NCI-H1694 treated with DMSO at 0.1 percent for 48 hours (cell line): ENCODE results near the gene IFITM5.
"Not testable (repeated sequence)": the region's sequence is repeated elsewhere in the genome, so short reads cannot be mapped to it uniquely, and the experiment has no call there.

Experiments used
- DNase-seq: peaks from one replicate; lab custom pipeline; 2025; lab: John Stamatoyannopoulos, UW

IFITM5 gene

DNA sequence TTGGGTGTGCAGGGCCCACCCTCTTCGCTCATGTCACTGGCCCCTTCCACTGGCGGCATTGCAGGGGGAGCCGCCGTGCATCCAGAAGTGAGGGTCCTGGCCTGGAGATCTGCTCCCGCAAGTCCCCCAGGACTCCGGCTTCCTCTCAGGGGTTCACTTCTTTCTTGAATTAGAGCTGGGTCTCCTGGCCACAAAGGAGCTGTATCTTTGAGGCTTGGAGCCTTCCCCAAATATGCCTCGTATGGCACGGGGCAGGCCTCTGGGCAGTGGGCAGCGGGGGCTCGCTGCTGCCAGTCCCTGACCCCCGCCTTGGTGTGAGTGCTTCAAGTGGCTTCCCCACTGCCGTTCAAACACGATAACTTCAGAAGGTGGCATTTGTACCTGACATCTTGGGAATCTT is 28.7 kb upstream of the IFITM5 start:
- no peak for DNase-seq

DNA sequence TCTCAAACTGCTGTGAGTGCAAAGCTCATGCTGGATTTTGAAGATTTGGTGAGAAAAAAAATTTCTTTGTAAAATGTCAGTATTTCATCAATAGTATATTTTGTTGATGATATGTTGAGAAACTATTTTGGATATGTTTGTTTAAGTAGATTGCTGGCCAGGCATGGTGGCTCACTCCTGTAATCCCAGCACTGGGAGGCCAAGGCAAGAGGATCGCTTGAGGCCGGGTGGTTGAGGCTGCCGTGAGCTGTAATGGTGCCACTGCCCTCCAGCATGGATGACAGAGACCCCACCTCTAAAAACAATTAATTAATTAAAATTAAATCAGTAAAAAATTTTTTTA is 28.2 kb upstream of the IFITM5 start:
- DNase-seq, result no peak

DNA sequence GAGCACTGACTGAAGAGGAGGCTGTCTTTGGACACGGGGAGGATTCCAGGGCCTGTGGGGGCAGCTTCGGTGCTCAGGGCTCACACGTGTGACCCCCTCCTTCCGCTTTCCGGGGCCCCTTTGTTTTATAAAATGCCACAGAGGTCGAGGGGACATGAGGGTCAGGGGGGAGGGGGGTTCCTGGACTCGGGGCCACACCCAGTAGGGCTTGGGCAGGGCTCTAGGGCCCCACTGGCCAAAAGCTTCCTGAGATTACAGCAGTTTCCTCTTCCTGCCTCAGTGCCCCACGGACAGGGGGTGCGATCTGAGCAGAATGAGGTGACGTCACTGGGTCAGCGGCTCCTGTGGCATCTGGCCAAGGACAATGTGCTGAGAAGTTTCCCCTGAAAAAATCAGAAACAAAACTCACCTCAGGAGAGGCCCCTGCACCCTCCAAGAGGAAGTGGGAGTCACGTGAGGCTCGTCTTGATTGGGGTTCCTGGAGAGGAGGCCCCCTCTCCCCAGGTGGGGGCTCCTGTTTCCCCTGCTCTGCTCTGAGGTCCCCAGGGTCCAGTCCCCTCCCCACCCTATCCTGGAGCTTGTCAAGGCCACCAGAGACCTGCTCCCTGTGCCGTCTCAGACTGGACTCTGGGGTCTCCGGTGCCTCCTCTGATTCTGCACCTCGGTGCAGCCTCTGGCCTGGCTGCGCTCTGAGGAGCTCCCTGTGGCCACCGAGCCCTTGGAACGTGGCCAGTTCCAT is 27.7 kb upstream of the IFITM5 start:
- DNase-seq, result no peak

DNA sequence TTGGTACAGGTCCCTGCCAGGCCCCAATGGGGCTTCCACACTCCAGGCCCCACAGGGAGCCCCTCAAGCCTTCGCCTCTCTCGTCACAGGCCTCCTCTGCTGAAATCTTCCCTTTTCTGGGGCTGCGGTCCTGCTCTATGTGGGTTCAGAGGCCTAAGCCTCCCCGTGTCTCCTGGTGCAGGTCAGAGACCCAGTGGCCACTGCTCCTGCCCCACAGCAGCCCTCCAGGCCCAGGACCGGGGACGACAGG is 27.2 kb upstream of the IFITM5 start:
- no peak for DNase-seq

DNA sequence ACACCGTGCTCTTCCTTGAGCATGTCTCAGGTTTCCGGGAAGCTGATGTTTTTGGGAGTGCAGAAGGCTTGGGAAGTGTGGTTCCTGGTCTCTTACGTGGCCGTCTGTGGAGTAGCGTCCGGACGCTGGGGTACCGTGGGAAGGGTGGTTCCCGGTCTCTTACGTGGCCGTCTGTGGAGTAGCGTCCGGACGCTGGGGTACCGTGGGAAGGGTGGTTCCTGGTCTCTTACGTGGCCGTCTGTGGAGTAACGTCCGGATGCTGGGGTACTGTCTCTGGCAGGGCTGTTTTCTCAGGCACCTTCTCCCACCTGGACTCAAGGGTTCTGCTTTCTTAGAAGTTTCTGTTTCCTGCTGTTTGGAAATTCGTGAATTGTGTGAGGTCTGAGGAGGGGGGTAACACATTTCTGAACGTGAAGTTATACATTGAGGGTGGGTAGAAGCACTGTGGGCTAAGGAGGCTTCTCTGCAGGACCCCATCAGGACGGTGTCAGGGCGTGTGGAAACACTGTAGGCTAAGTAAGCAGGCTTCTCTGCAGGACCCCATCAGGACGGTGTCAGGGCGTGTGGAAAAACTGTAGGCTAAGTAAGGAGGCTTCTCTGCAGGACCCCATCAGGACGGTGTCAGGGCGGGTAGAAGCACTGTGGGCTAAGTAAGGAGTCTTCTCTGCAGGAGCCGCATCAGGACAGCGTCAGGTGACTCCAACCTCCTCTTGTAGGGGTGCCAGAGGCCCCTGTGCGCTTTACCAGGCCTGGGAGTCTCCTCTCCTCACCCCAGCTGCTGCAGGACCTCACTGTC is 26.7 kb upstream of the IFITM5 start:
- no peak for DNase-seq

DNA sequence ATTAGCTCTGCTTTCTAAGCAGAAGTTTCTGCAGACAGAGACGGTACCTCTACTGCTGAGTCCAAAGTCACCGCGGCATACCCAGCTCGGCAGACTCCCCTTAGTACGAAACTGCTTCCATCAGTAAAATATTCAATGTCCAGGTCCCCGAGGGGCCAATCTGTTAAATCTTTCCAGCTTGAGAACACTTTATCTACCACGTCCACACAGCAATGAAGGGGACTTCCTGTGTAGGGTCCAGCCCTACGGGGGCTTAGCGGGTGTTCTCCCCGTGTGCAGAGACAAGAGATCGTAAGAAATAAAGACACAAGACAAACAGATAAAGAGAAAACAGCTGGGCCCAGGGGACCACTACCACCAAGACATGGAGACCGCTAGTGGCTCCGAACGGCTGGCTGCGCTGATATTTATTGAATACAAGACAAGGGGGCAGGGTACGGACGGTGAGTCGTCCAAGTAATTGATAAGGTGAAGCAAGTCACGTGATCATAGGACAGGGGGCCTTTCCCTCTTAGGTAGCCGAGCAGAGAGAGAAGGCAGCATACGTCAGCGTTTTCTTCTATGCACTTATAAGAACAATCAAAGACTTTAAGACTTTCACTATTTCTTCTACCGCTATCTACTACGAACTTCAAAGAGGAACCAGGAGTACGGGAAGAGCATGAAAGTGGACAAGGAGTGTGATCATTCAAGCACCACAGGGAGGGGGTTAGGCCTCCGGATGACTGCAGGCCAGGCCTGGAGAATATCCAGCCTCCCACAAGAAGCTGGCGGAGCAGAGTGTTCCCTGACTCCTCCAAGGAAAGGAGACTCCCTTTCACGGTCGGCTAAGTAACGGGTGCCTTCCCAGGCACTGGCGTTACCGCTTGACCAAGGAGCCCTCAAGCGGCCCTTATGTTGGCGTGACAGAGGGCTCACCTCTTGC is 25.5 kb upstream of the IFITM5 start:
- not testable (repeated sequence) for DNase-seq

DNA sequence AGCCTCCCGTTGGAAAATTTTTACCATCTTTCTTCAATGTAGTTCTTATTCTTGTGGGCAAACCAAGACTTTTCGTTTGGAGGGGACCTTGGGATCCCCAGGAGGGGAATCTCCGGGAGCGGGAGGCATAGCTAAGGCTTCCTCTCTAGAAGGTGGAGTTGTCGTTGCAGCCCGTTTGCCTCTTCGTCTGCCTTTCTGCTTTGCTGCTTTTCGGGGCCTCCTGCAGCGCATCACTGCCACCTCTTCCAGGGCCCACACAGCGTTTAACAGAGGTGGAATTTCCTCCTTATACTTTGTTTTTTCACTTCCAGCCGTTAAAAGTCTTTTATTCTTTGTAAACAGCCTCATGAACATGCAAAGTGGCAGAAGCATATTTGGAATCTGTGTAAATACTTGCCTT is 24.8 kb upstream of the IFITM5 start:
- DNase-seq, result no peak

DNA sequence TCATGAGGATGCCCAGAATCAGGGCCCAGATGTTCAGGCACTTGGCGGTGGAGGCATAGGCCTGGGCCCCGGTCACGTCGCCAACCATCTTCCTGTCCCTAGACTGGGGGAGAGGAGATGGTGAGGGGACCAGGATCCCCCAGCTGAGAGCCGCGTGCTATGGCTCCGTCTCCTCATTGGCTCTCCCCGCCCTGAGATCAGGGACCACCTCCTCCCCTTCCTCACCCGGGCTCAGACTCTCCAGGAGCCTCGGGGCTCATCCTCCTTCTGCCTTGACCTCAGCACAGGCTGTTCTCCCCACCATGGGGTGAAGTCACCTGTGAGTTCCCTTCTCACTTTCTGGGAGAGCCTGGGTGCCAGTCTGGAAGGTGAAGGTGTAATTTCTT is 20.6 kb upstream of the IFITM5 start:
- not testable (repeated sequence) for DNase-seq

DNA sequence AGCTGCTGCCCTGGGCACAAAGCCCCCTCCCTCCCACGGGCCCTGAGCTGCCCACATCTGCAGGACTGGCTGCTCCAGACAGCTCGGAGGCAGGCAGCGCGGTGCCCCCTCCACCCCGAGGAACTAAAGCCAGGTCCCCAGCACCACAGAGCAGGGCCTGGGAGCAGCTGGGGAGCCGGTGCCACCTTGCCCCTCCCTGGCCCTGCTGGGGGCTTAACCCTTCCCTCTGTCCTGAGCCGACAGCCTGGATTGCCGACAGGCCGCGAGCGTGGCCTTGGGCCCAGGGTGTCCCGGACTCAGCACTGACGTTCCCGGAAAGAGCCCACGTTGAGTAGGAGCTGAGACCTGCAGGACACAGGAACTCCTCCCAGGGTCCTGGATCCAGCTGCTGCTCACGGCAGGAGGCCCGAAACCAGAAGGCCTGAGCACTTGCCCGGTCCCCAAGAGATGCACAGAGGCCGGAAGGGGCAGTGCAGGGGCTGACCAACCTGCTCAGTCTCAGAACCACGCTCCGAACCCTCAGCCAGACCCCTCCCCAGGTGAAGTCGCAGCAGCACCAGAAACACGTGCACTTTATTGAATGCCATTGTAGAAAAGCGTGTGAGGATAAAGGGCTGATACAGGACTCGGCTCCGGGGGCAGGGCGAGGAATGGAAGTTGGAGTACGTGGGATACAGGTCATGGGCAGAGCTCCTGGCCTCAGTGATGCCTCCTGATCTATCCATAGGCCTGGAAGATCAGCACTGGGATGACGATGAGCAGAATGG is 20.0 kb upstream of the IFITM5 start:
- not testable (repeated sequence) for DNase-seq

DNA sequence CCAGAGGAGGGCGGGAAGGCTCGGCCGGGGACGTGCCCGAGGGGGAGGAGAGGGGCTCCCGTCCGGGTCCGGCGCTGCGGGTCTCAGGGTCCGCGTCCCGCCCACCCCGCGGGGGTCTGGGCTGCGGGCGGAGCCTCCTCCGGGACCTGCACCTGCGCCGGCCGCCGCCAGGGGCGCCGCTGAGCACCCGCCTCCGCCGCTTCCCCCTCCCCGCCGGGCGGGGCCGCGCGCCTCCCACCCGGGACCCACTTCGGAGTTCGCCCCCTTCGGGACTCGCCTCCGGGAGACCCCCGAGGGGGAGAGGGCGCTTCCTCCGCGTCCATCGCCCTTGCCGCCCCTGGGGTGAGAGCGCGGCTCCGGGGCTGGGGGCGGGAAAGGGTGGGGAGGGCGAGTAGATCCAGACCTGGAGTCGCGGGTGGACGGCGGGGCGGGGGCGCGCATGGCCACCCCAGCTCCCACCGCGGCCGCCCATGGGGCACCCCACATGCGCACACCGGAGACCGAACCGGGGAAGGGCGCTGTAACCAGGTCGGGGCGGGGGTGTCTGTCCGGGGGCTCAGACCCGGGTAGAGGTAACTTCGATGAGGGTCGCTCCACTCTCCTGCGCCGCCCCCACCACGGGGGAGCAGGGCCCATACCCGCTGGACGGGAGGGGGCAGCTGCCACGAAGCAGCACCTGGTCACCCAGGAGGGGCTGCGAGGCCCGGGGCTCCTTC is 19.2 kb upstream of the IFITM5 start:
- not testable (repeated sequence) for DNase-seq

DNA sequence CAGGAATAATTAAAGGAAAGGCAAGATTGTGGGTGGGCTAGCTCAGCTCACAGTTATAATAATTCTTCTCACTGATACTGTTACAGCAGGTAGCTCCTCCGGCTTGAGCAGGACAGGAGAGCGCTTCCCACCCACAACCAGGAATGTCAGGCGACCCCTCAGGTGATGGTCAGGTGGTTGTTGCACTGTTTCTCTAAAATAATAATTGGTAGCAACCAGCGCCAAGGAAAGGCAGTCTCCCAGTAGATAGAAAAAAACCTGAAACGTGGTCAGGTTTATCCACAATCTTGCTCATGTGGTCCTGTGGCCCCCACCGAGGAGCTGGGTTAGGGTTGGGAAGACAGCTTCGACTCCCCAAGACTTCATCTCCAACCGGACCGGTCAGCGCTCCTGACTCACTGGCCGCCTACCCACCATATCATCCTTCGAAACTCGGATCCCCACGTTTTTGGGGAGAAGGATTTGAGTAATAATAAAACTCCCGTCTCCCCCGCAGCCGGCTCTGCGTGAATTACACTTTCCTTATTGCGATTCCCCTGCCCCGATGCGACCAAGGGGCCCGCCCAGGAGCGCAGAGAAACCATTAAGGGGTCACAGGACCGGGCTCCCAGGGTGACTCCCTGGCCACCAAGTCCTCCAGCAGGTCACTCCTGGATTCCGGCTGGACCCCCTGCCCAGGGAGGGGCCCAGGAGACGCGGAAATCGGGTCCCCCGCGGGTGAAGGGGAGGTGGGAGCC is 18.5 kb upstream of the IFITM5 start:
- DNase-seq, result not testable (repeated sequence)

DNA sequence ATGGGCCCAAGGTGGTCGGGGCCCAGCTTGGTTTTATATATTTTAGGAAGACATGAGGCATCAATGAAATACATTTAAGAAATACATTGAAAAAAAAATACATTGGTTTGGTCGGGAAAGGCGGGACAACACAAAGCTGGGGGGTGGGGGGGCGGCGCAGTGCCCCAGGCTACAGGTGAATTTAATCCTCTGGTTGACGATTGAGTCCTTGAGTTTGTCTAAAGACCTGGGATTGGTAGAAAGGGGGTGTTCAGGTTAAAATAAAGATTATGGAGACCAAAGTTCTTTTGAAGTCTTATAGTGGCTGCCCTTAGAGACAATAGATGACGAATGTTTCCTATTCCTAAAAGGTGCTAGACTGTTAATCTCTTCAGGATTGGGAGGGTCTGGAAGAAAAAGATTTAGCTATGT is 17.6 kb upstream of the IFITM5 start:
- no peak for DNase-seq

DNA sequence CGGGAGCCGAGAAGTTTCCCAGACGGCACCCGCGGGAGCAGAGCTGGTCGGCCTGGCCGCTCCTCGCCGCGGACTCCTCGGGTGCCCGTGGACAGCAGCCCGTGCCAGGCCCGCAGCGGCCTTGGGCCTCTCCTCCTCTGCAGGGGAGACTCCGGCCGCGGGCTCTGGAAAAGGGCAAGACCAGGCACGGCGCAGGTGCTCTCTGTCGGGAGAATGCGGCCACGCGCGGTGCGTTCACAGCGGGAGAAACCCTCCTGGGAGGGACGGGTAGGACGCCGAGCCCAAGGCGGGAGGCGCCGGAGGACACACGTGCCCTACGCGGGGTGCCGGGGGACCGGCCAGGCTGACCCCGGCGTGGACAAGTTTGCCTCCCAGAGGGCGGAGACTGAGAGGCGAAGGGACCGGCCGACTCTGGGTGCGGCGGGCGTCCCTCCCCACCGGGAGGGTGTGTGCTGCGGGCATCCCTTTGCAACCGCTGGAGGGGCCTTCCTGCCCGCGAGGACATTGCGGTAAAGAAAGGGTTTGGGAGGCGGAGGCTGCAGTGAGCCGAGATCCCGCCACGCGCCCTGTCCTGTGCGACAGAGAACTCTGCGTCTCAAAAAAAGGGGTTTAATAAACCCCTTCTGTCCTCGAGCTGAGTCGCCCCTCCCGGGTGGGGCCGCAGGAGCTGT is 16.8 kb upstream of the IFITM5 start:
- no peak for DNase-seq

DNA sequence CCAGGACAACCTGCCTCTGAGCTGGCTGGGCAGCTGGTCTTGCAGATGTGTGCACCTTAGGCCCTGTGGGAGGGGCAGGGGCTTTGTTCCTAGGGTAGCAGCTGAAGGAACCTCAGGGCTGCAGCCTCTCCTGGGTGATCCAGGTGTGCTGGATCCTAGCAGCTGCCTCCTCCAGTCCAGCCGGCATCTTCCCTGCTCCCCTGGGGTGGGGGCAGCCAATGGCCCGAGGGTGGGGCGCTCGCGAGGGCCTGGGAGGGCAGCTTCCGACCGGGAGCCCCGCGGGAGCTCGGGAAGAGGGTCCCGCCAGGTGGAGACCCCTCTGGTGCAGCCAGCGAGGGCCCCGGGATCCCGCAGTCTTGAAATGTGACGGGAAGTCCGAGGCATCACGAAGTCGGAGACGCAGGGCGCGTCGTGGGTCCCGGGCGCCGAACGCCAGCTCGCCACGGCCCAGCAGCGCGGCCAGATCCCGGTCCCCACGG is 16.2 kb upstream of the IFITM5 start:
- DNase-seq, result no peak

DNA sequence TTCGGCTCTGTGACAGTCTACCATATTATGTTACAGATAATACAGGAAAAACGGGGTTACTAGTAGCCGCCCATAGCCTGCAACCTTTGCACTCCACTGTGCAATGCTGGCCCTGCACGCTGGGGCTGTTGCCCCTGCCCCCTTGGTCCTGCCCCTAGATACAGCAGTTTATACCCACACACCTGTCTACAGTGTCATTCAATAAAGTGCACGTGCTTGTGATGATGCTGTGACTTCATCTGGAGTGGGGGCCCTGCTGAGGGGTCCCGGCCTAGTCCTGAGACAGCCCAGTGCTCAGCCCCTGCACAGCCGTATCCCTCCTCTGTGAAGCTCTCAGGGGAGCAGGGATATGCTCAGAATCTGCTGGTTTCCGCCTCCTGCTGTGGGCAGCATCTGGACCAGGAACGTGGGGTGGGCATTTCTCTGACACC is 15.7 kb upstream of the IFITM5 start:
- no peak for DNase-seq

DNA sequence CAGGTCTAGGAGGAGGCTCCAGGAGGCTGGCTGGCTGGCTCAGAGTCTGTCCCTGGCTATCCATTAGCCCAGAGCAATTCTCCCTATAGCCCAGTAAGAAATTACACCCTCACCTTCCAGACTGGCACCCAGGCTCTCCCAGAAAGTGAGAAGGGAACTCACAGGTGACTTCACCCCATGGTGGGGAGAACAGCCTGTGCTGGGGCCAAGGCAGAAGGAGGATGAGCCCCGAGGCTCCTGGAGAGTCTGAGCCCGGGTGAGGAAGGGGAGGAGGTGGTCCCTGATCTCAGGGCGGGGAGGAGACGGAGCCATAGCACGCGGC is 15.2 kb upstream of the IFITM5 start:
- not testable (repeated sequence) for DNase-seq

DNA sequence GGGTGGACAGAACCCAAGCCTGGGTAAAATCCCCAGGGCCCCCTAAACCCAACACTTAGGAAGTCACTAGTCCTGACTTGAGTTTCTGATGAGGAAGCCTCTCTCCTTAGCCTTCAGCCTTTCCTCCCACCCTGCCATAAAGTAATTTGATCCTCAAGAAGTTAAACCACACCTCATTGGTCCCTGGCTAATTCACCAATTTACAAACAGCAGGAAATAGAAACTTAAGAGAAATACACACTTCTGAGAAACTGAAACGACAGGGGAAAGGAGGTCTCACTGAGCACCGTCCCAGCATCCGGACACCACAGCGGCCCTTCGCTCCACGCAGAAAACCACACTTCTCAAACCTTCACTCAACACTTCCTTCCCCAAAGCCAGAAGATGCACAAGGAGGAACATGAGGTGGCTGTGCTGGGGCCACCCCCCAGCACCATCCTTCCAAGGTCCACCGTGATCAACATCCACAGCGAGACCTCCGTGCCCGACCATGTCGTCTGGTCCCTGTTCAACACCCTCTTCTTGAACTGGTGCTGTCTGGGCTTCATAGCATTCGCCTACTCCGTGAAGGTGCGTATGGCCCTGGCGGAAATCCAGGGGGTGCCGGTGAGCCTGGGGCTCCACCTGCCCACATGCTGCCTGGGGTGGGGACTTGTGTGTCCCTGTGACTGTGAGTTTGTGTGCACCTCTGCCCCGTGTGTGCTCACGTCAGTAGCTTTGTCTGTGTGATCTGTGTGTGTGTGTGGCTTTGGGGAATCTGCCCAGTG is 14.6 kb upstream of the IFITM5 start, which contains the start of gene IFITM1:
TSS of gene IFITM1 (plus strand) at position 254 of the 767 bp plus-strand sequence. CDS start at position 385, 131 bp downstream.
- no peak for DNase-seq

DNA sequence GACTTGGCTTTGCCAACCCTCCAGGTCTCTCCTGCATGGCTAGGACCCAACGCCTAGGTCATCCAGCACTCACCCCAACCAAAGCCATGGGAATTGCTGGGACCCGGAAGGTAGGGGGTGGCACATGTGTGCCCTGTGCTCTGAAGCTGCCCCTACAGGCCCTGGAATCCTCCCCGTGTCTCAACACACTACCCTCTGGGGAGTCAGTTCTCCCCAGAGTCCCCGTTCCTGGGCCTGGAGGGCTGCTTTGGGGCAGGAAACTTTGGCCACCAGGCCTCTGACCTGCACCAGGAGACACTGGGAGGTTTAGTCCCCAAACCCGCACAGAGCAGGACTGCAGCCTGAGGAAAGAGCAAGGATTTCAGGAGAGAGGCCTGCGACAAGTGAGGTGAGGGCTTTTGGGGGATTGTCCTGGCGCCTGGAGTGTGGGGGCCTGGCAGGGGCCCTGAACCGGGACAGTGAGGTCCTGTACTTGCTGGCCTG is 14.0 kb upstream of the IFITM5 start:
- DNase-seq, result no peak
